K562 (cell line): ENCODE measurements around the gene BHLHE40. TPM values are rescaled to one million over a fixed set of nuclear protein-coding genes. Genes with fewer than 3 reads are reported as not detected.
A peak's percentile ranks its signal among the peaks of the same experiment; 100 is the strongest.

Experiments
- CEBPG ChIP-seq, 3 experiments: fragments of 200-800 bp in 1 of 3; sonication (Bioruptor generic) in 1 of 3; sonication (generic) in 1 of 3; formaldehyde crosslinking in 1 of 3; IDR thresholded peaks in 2 of 3; conservative IDR thresholded peaks in 1 of 3; 2 replicates each; pipeline versions ENCODE4 v1.6.1 to v1.8.0; 2016 to 2022; ENCODE audit warnings: missing compliant biosample characterization in 2 of 3, missing genetic modification characterization in 2 of 3, mild to moderate bottlenecking in 1 of 3, missing genetic modification reagents in 1 of 3
- CUX1 ChIP-seq: fragments of 200-800 bp; sonication (Bioruptor generic); IDR thresholded peaks from 2 replicates; pipeline ENCODE4 v1.6.1; 2016; ENCODE audit warnings: missing genetic modification characterization, missing compliant biosample characterization
- E2F4 ChIP-seq: sonication (generic); formaldehyde crosslinking; IDR thresholded peaks from 2 replicates; pipeline ENCODE4 v1.8.0; 2022; ENCODE audit warnings: mild to moderate bottlenecking, low read depth, missing genetic modification reagents
- MBD2 ChIP-seq: sonication (generic); IDR thresholded peaks from 2 replicates; pipeline ENCODE4 v1.6.1; 2016; ENCODE audit warnings: low read depth, borderline replicate concordance
- NEUROD1 ChIP-seq: fragments of 150-350 bp; IDR thresholded peaks from 2 replicates; pipeline ENCODE4 v1.6.1; 2014; ENCODE audit warnings: borderline replicate concordance, low read length, low read depth; ENCODE audit not compliant: partially characterized antibody
- NFATC3 ChIP-seq: fragments of 450-650 bp; IDR thresholded peaks from 2 replicates; pipeline ENCODE4 v1.6.1; 2017; ENCODE audit warnings: mild to moderate bottlenecking
- POLR2AphosphoS5 ChIP-seq: IDR thresholded peaks from 2 replicates; pipeline ENCODE4 v1.6.1; 2011; ENCODE audit warnings: mild to moderate bottlenecking, low read depth, low read length, moderate library complexity; ENCODE audit not compliant: control insufficient read depth, insufficient read depth
- RBFOX2 ChIP-seq: fragments of 200-400 bp; formaldehyde crosslinking; IDR thresholded peaks from 2 replicates; pipeline ENCODE4 v1.6.1; 2017; ENCODE audit warnings: low read depth, mild to moderate bottlenecking, low read length, moderate library complexity
- RBM25 ChIP-seq: fragments of 200-400 bp; formaldehyde crosslinking; IDR thresholded peaks from 2 replicates; pipeline ENCODE4 v1.6.1; 2018; ENCODE audit warnings: low read length, low read depth, moderate library complexity; ENCODE audit not compliant: severe bottlenecking
- SMAD3 ChIP-seq: fragments of 450-650 bp; formaldehyde crosslinking; conservative IDR thresholded peaks from 2 replicates; pipeline ENCODE4 v1.4.0; 2020; ENCODE audit warnings: mild to moderate bottlenecking
- THRB ChIP-seq: fragments of 450-650 bp; formaldehyde crosslinking; conservative IDR thresholded peaks from 2 replicates; pipeline ENCODE4 v1.4.0; 2022; ENCODE audit warnings: mild to moderate bottlenecking, missing genetic modification characterization
- TRIM24 ChIP-seq, 2 experiments: fragments of 450-650 bp; IDR thresholded peaks; 2 replicates each; pipeline ENCODE4 v1.6.1; 2016
- TSC22D4 ChIP-seq: fragments of 450-650 bp; IDR thresholded peaks from 2 replicates; pipeline ENCODE4 v1.6.1; 2016; ENCODE audit warnings: missing genetic modification characterization, missing biosample characterization, control low read depth
- ZNF23 ChIP-seq: fragments of 250-450 bp; sonication (Bioruptor Pico); IDR thresholded peaks from 2 replicates; pipeline ENCODE4 v1.4.0; 2020; ENCODE audit warnings: mild to moderate bottlenecking
- polyA plus RNA-seq, 8 experiments: library from polyadenylated mRNA; depleted of rRNA in 4 of 8; stranded (reverse) in 5 of 8; unstranded in 3 of 8; fragments of >200 nt; fragmentation: Nextera tagmentation in 2 of 8; fragmentation: Illumina TruSeq in 1 of 8; extraction: Ambion mirVana in 2 of 8; extraction: Trizol in 1 of 8; gene quantifications; 2 replicates each; pipeline versions ENCODE4 v1.2.1 to v1.2.3, GENCODE V29; 2011 to 2014; ENCODE audit warnings: inconsistent platforms in 1 of 8, missing spikeins in 1 of 8
- total RNA-seq, 7 experiments: library from RNA; depleted of rRNA in 6 of 7; stranded (reverse); fragments of >200 nt in 6 of 7; fragmentation: Illumina TruSeq in 2 of 7; extraction: Trizol in 2 of 7; gene quantifications; 2 replicates each; pipeline versions ENCODE4 v1.2.1 to v1.2.3, GENCODE V29; 2011 to 2021; ENCODE audit warnings: low replicate concordance in 1 of 7

The BHLHE40 gene
- total and polyA plus RNA-seq, 9 of the 15 experiments (the other 6 are each of a cell fraction or from before 2014, with no cell fraction given): 12.0 to 83.9 (median 31.4) TPM

- TF ChIP-seq NEUROD1: no peak
- TF ChIP-seq POLR2AphosphoS5: no peak
- TF ChIP-seq SMAD3: no peak
- TF ChIP-seq TSC22D4 (tag): no peak
- no peak for TF ChIP-seq ZNF23 (CRISPR knock-in tag)
- TF ChIP-seq NFATC3: peak; percentile 12; the same call in 1 of the 2 replicates
- peak; percentile 59 for TF ChIP-seq CUX1 (CRISPR knock-in tag)
- 0 out of 2 replicates have a peak, but pooled peaks have one; percentile 40 for TF ChIP-seq THRB (CRISPR knock-in tag)
- TF ChIP-seq TRIM24 (IDR thresholded peaks at IDR 0.05): peak; percentile 36 to 83; a peak in 3 of 4 replicates
- no peak for TF ChIP-seq CEBPG (CRISPR knock-in tag; IDR thresholded peaks at IDR 0.05)
- TF ChIP-seq CEBPG (tag; conservative IDR thresholded peaks at IDR 0.05 in 1 of 2, IDR thresholded peaks at IDR 0.05 in 1 of 2): peak in 1 of 2 experiments; percentile 93; a peak in 2 of 4 replicates
- TF ChIP-seq RBFOX2: no peak
- peak; percentile 32 for TF ChIP-seq RBM25
- TF ChIP-seq MBD2: no peak
- TF ChIP-seq E2F4: no peak
Observed at GRCh38 chr3:4972652-4973643, 6.3 kb upstream of the BHLHE40 start (continued).
